Thoracic aorta (tissue), 2 donors: ENCODE measurements around the gene GDF9. TPM values are rescaled to one million over a fixed set of nuclear protein-coding genes. Genes with fewer than 3 reads are reported as not detected.

Source experiments
- ATAC-seq: fragments of 150-250 bp; one replicate; pipeline ENCODE4 v1.8.0; 2017; ENCODE audit warnings: low read depth; ENCODE audit not compliant: insufficient number of reproducible peaks, low FRiP score
- DNase-seq: peaks from one replicate; pipeline ENCODE4 v3.0.0-alpha.2; 2020; ENCODE audit warnings: low spot score
- H3K27ac ChIP-seq, 2 donors: fragments of 200-600 bp; sonication (generic); 1 replicate in 1 of 2; 2 replicates in 1 of 2; pipeline ENCODE4 v1.5.1; 2016; ENCODE audit warnings: mild to moderate bottlenecking in 2 of 2, moderate library complexity in 2 of 2
- H3K27me3 ChIP-seq: fragments of 200-600 bp; sonication (generic); replicated peaks from 2 replicates; pipeline ENCODE4 v1.6.0; 2016; ENCODE audit warnings: mild to moderate bottlenecking; ENCODE audit not compliant: insufficient read depth
- H3K36me3 ChIP-seq: fragments of 200-600 bp; sonication (generic); one replicate; pipeline ENCODE4 v1.5.1; 2016
- H3K4me1 ChIP-seq, 2 donors: fragments of 200-600 bp; sonication (generic); 1 replicate in 1 of 2; 2 replicates in 1 of 2; pipeline versions ENCODE4 v1.5.1 to v1.6.0; 2016; ENCODE audit warnings: low read depth in 2 of 2, mild to moderate bottlenecking in 1 of 2; ENCODE audit not compliant: control insufficient read depth in 1 of 2
- H3K4me3 ChIP-seq: fragments of 200-600 bp; sonication (generic); 2 replicates; pipeline ENCODE4 v1.5.1; 2016; ENCODE audit warnings: mild to moderate bottlenecking
- H3K9me3 ChIP-seq: fragments of 200-600 bp; sonication (generic); 2 replicates; pipeline ENCODE4 v1.5.1; 2016
- CTCF ChIP-seq: fragments of 200-600 bp; sonication (generic); IDR thresholded peaks from one replicate; pipeline ENCODE4 v1.5.1; 2019; ENCODE audit warnings: antibody characterized with exemption
- total RNA-seq, 2 donors: library from RNA; depleted of rRNA; stranded (reverse); fragments of >200 nt; gene quantifications; one replicate each; pipeline versions ENCODE4 v1.1.0 to v1.2.3, GENCODE V29; 2016

The GDF9 gene
- total RNA-seq, 2 donors from 2014 or later: not detected

- Histone ChIP-seq H3K27me3 (no peaks in the 10 kb centered on the region), H3K4me1 (no peaks in the 10 kb centered on the region), H3K27ac (no peak overlapping the region), H3K9me3 (no peaks in the 10 kb centered on the region), H3K36me3 (no peaks in the 10 kb centered on the region), H3K4me3 (no peak overlapping the region)
- no peak for ATAC-seq
- no peak for TF ChIP-seq CTCF
- no peak for DNase-seq
Observed at GRCh38 chr5:132854301-132854700, 12.0 kb downstream of the GDF9 start.

GRCh38 chr5:132853790-132854189 is 12.5 kb downstream of the GDF9 start:
- ATAC-seq: no peak
- no peak overlapping the region for H3K27ac ChIP-seq
- H3K4me3 ChIP-seq: no peak overlapping the region
- H3K4me1 ChIP-seq: no peaks in the 10 kb centered on the region
- H3K27me3 ChIP-seq: no peaks in the 10 kb centered on the region
- no peak for TF ChIP-seq CTCF
- no peaks in the 10 kb centered on the region for H3K9me3 ChIP-seq
- DNase-seq: no peak
- no peaks in the 10 kb centered on the region for H3K36me3 ChIP-seq

- H3K27ac ChIP-seq: no peak overlapping the region
Observed at GRCh38 chr5:132853323-132853722, 12.9 kb downstream of the GDF9 start.

GRCh38 chr5:132850066-132850465 is 16.2 kb downstream of the GDF9 start:
- no peaks in the 10 kb centered on the region for H3K4me1 ChIP-seq
- no peak for TF ChIP-seq CTCF
- no peaks in the 10 kb centered on the region for H3K27me3 ChIP-seq
- H3K4me3 ChIP-seq: no peak overlapping the region
- no peaks in the 10 kb centered on the region for H3K9me3 ChIP-seq
- H3K27ac ChIP-seq: no peak overlapping the region
- no peak for DNase-seq
- no peaks in the 10 kb centered on the region for H3K36me3 ChIP-seq
- no peak for ATAC-seq

More at GRCh38 chr5:132853323-132853722, 12.9 kb downstream of the GDF9 start:
- DNase-seq (no peak), ATAC-seq (no peak)
- Histone ChIP-seq H3K27me3 (no peaks in the 10 kb centered on the region), H3K4me3 (no peak overlapping the region), H3K36me3 (no peaks in the 10 kb centered on the region), H3K9me3 (no peaks in the 10 kb centered on the region), H3K4me1 (no peaks in the 10 kb centered on the region)
- no peak for TF ChIP-seq CTCF

GRCh38 chr5:132849347-132849746 is 16.9 kb downstream of the GDF9 start:
- Histone ChIP-seq H3K36me3 (no peaks in the 10 kb centered on the region), H3K9me3 (no peaks in the 10 kb centered on the region), H3K27me3 (no peaks in the 10 kb centered on the region), H3K4me1 (no peaks in the 10 kb centered on the region), H3K27ac (no peak overlapping the region), H3K4me3 (no peak overlapping the region)
- no peak for TF ChIP-seq CTCF
- DNase-seq: no peak
- ATAC-seq: no peak
